Measurements from ENCODE around the gene APOOL. TPM values are rescaled to one million over a fixed set of nuclear protein-coding genes. Genes with fewer than 3 reads are reported as not detected.

APOOL gene
- total RNA-seq, 2 donors from 2014 or later, result 6.2 to 9.9 TPM

GRCh38 chrX:85029043-85029442 is 25.4 kb downstream of the APOOL start:
- H3K27me3 ChIP-seq, result no peaks in the 10 kb centered on the region
- H3K36me3 ChIP-seq (replicated peaks in 1 of 2; ENCODE audit: insufficient read depth in 1 of 2, low read depth in 2 of 2), result no peaks in the 10 kb centered on the region
- no peak for ATAC-seq
- no peak for DNase-seq
- no peak overlapping the region for H3K4me3 ChIP-seq
- no peaks in the 10 kb centered on the region for H3K9me3 ChIP-seq
- TF ChIP-seq POLR2A (IDR thresholded peaks at IDR 0.05) (no peak), CTCF (IDR thresholded peaks at IDR 0.05) (no peak)
- intact Hi-C loops (cut with DNase I), result no loop called here
- H3K27ac ChIP-seq, result no peak overlapping the region
- H3K4me1 ChIP-seq, result no peaks in the 10 kb centered on the region

- Histone ChIP-seq H3K9me3 (no peaks in the 10 kb centered on the region), H3K27ac (no peak overlapping the region), H3K36me3 (replicated peaks in 1 of 2; ENCODE audit: insufficient read depth in 1 of 2, low read depth in 2 of 2) (no peaks in the 10 kb centered on the region), H3K4me1 (no peaks in the 10 kb centered on the region), H3K27me3 (no peaks in the 10 kb centered on the region), H3K4me3 (no peak overlapping the region)
- intact Hi-C loops (cut with DNase I), result no loop called here
- ATAC-seq (no peak), DNase-seq (no peak)
- TF ChIP-seq POLR2A (IDR thresholded peaks at IDR 0.05) (no peak), CTCF (IDR thresholded peaks at IDR 0.05) (no peak)
- 24 to 25% methylated on average over 2 of the region's 2 CpGs for WGBS, 2 donors
Measured at GRCh38 chrX:85031505-85031904, 27.8 kb downstream of the APOOL start.

GRCh38 chrX:85037114-85037513 is 33.4 kb downstream of the APOOL start:
- intact Hi-C loops (cut with DNase I), result no loop called here
- H3K27me3 ChIP-seq, result no peaks in the 10 kb centered on the region
- ATAC-seq (no peak), DNase-seq (no peak)
- H3K9me3 ChIP-seq, result no peaks in the 10 kb centered on the region
- WGBS, 2 donors, result 73 to 79% methylated on average over 3 of the region's 3 CpGs
- no peak overlapping the region for H3K4me3 ChIP-seq
- TF ChIP-seq CTCF (IDR thresholded peaks at IDR 0.05) (no peak), POLR2A (IDR thresholded peaks at IDR 0.05) (no peak)
- no peaks in the 10 kb centered on the region for H3K4me1 ChIP-seq
- no peak overlapping the region for H3K27ac ChIP-seq
- H3K36me3 ChIP-seq (replicated peaks in 1 of 2; ENCODE audit: insufficient read depth in 1 of 2, low read depth in 2 of 2), result no peaks in the 10 kb centered on the region

DNA sequence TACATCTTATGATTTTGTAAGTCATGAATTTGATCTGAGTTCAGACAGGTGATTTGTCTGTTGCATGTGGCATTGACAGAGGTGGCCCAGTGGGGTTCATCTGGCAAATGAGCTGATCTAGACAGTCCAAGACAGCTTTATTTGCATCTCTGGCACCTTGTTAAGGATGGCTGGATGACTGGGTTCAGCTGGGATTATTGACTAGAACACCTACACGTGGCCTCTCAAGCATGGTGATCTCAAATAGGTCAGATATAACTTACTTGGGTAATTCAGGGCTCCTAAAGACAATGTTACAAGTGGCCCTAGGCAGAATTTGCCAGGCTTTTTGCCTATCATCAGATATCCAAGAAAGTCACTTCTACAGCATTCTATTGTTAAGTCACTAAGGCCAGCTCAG is 48.0 kb downstream of the APOOL start:
- intact Hi-C loops (cut with DNase I), result no loop called here
- TF ChIP-seq CTCF (IDR thresholded peaks at IDR 0.05) (no peak), POLR2A (IDR thresholded peaks at IDR 0.05) (no peak)
- Histone ChIP-seq H3K27me3 (no peaks in the 10 kb centered on the region), H3K27ac (no peak overlapping the region), H3K4me3 (no peak overlapping the region), H3K4me1 (no peaks in the 10 kb centered on the region), H3K36me3 (replicated peaks in 1 of 2; ENCODE audit: insufficient read depth in 1 of 2, low read depth in 2 of 2) (no peaks in the 10 kb centered on the region), H3K9me3 (no peaks in the 10 kb centered on the region)
- DNase-seq (no peak), ATAC-seq (no peak)
- 90% methylated on average over 1 of the region's 1 CpG; no CpG with 5 or more reads in 1 of the 2 donors for WGBS, 2 donors

GRCh38 chrX:85052205-85052604 is 48.5 kb downstream of the APOOL start:
- Histone ChIP-seq H3K27me3 (no peaks in the 10 kb centered on the region), H3K36me3 (replicated peaks in 1 of 2; ENCODE audit: insufficient read depth in 1 of 2, low read depth in 2 of 2) (no peaks in the 10 kb centered on the region), H3K27ac (no peak overlapping the region), H3K9me3 (no peaks in the 10 kb centered on the region), H3K4me1 (no peaks in the 10 kb centered on the region), H3K4me3 (no peak overlapping the region)
- no peak for DNase-seq
- intact Hi-C loops (cut with DNase I), result no loop called here
- no peak for ATAC-seq
- TF ChIP-seq POLR2A (IDR thresholded peaks at IDR 0.05), result no peak
- no peak for TF ChIP-seq CTCF (IDR thresholded peaks at IDR 0.05)
- 54 to 60% methylated on average over 3 of the region's 3 CpGs for WGBS, 2 donors

Data from body of pancreas (tissue), 4 donors.